ENCODE results near the gene TVP23C.

TVP23C gene

DNA sequence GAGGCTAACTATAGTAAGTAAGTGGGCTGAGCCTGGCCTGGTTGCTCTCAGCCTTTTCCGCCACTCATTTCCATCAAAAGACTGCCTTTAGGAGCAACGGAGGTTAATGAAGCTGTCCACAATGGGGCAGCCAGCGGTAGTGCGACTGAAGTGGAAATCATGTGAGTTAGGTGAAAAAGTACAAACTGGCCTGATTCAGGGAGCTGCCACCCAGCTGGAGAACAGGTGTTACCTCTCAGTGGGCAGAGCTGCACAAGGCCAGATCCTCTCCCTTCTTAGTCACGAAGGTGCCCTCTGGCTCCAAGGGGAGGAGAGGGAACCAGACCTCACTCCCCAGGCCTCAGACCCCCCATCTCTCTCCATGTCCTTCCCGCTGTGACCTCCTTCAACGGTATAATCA lies 61.5 kb downstream of the TVP23C start:
- in situ Hi-C loops (cut with MboI; ENCODE audit: low pct_unique_long_range_greater_than_20kb, low sequenced_read_pairs, unreplicated experiment) = loop anchor here (25.0 kb wide), 1 partner anchor 239 kb away; the partner anchor contains the start of gene PMP22
- TF ChIP-seq, protein P1, sequence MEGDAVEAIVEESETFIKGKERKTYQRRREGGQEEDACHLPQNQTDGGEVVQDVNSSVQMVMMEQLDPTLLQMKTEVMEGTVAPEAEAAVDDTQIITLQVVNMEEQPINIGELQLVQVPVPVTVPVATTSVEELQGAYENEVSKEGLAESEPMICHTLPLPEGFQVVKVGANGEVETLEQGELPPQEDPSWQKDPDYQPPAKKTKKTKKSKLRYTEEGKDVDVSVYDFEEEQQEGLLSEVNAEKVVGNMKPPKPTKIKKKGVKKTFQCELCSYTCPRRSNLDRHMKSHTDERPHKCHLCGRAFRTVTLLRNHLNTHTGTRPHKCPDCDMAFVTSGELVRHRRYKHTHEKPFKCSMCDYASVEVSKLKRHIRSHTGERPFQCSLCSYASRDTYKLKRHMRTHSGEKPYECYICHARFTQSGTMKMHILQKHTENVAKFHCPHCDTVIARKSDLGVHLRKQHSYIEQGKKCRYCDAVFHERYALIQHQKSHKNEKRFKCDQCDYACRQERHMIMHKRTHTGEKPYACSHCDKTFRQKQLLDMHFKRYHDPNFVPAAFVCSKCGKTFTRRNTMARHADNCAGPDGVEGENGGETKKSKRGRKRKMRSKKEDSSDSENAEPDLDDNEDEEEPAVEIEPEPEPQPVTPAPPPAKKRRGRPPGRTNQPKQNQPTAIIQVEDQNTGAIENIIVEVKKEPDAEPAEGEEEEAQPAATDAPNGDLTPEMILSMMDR (IDR thresholded peaks at IDR 0.05; ENCODE audit: extremely low read depth, insufficient read depth, missing control alignments) = no peak
- DNase-seq (ENCODE audit: low spot score) = no peak

DNA sequence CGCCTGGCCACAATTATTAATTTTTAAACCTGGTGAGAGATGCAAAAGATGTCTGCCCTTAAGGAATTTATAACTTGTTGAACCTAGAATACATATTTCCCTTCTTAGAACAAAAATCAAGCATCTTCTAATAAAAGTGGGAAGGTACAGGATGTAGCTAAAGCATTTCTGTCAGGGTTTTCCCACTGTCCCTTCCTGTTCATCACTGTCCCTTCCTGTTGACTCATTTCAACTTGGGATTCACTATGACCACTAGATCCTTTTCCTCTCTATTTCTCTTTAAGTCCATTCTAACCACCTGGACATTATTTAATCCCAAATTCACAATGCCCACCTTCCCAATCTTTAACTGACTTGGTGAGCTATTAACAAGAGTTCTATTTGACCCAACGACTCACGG lies 62.0 kb downstream of the TVP23C start:
- in situ Hi-C loops (cut with MboI; ENCODE audit: low pct_unique_long_range_greater_than_20kb, low sequenced_read_pairs, unreplicated experiment) = loop anchor here (25.0 kb wide), 1 partner anchor 239 kb away; the partner anchor contains the start of gene PMP22
- no peak for DNase-seq (ENCODE audit: low spot score)
- TF ChIP-seq, protein P1 (IDR thresholded peaks at IDR 0.05; ENCODE audit: extremely low read depth, insufficient read depth, missing control alignments) = no peak

DNA sequence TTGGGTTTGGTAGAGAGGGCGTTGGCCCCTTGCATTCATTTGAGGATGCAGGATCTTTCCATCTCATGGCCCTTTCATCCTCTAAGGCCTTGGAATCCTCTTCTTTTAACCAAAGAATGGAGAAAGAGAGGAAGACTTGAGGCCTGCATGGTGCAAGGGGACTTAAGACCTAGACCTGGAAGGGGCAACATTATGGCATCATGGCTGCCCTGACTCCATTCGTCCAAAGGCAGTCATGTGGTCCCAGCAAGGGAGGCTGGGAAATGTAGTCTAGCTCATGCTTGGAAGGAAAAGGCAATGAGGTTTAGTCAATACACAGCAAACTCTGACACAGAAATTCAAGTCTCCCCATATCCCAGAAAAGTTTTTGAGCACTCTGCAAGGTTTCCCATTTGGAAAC lies 65.2 kb downstream of the TVP23C start:
- in situ Hi-C loops (cut with MboI; ENCODE audit: low pct_unique_long_range_greater_than_20kb, low sequenced_read_pairs, unreplicated experiment) = no loop called here
- TF ChIP-seq, protein P1 (IDR thresholded peaks at IDR 0.05; ENCODE audit: extremely low read depth, insufficient read depth, missing control alignments) = no peak
- no peak for DNase-seq (ENCODE audit: low spot score)

DNA sequence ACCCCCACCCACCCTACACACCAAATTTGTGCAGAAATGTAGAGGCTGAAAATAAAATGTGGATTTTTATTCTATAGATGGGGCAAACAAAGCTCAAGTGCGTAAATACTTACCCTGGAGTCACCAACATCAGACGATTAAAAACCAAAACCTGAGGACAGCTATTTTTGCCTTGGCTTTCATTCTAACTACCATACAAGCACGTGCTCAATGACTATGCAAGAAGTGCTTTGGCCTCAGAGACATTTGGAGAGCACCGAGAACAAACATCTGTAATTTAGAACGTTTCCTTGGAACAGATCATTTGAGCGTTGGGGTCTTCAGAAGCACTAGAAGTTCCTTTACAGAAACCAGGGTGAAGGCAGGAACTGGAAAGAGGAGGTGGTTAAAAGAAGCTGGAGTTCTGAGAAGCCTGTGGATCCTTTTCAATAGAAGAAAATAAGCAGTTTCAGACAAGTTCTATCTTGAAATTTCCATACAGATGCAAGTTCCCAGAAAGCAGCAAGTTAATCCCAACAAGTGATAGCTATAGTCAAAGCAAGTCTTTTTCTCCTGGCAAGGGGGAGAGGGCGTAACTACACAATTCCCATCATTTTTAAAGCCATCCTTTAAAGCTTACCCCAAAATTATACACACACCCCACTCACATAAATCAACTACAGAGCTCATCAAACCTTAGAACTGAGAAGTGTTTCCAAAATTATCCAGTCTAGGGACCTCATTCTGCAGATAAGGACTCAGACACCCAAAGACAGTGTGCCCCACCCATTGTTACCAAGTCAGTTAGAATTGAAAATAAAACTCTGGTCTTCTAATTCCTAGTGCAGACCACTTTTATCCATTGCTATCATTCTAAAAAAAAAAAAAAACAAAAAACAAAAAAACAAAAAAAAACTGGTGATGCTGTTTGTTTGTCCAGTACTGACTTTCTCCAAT lies 66.3 kb downstream of the TVP23C start:
- in situ Hi-C loops (cut with MboI; ENCODE audit: low pct_unique_long_range_greater_than_20kb, low sequenced_read_pairs, unreplicated experiment) = no loop called here
- DNase-seq (ENCODE audit: low spot score) = no peak
- TF ChIP-seq, protein P1 (IDR thresholded peaks at IDR 0.05; ENCODE audit: extremely low read depth, insufficient read depth, missing control alignments) = no peak

DNA sequence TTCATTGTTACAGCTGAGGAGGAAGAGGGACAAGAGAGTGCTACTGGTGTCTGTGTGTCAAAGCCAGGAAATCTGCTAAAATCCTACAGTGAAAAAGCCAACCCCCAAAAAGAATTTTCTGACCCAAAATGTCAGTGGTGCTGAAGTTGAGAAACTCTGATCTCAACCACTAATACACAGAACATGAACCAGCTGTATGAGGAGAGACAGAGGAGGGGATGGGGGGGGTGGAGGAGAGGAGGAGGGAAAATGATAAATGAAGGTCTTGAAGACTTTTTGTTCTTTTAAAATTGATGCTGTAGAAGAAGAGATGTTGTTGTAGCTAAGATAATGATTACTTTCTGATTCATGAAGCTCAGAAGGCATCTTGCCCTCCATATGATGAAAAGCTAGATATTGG lies 68.5 kb downstream of the TVP23C start:
- DNase-seq (ENCODE audit: low spot score) = no peak
- in situ Hi-C loops (cut with MboI; ENCODE audit: low pct_unique_long_range_greater_than_20kb, low sequenced_read_pairs, unreplicated experiment) = no loop called here

DNA sequence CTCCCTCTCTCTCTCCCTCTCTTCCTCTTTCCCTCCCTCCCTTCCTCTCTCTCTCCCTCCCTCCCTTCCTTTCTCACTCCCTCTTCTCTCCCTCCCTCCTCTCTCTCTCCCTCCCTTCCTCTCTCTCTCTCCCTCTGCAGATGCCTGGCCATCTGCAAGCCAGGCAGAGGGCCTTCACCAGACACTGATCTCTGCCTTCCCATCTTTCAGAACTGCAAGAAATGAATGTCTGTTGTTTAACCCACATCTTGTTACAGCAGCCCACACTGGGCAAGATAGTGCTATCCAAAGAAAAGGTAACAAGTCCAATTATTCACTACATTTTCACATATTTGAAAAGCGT lies 69.6 kb downstream of the TVP23C start:
- TF ChIP-seq, protein P1 (IDR thresholded peaks at IDR 0.05; ENCODE audit: extremely low read depth, insufficient read depth, missing control alignments) = no peak
- no peak for DNase-seq (ENCODE audit: low spot score)
- in situ Hi-C loops (cut with MboI; ENCODE audit: low pct_unique_long_range_greater_than_20kb, low sequenced_read_pairs, unreplicated experiment) = no loop called here

More for the DNA sequence above, 68.5 kb downstream of the TVP23C start:
- TF ChIP-seq, protein P1 (IDR thresholded peaks at IDR 0.05; ENCODE audit: extremely low read depth, insufficient read depth, missing control alignments) = no peak
